Left renal pelvis (tissue), 4 donors: Measurements from ENCODE around the gene AKT3. TPM values are rescaled to one million over a fixed set of nuclear protein-coding genes. Genes with fewer than 3 reads are reported as not detected.

Experiments used
- DNase-seq, 4 donors: peaks; one replicate each; pipeline ENCODE4 v3.0.0-alpha.2; 2013; ENCODE audit warnings: low read depth in 4 of 4, low spot score in 3 of 4
- polyA plus RNA-seq, 4 donors: library from polyadenylated mRNA; unstranded; fragments of 120-200 nt; gene quantifications; one replicate each; pipeline ENCODE4 v1.2.1, GENCODE V29; 2013; ENCODE audit not compliant: insufficient read length in 4 of 4

Gene AKT3
- polyA plus RNA-seq, 4 donors, result 21.8 to 43.4 (median 28.6) TPM

GRCh38 chr1:243564814-243565213 lies 285.2 kb downstream of the AKT3 start:
- DNase-seq, result no peak

GRCh38 chr1:243563732-243564131 lies 286.3 kb downstream of the AKT3 start:
- DNase-seq, result no peak

- no peak for DNase-seq
These were observed 287.6 kb downstream of the AKT3 start for GRCh38 chr1:243562473-243562872.

- DNase-seq, result no peak
These were observed 288.3 kb downstream of the AKT3 start for GRCh38 chr1:243561588-243562319.

- no peak for DNase-seq
These were observed 290.4 kb downstream of the AKT3 start for GRCh38 chr1:243559575-243560162.

- DNase-seq, result no peak
These were observed 291.5 kb downstream of the AKT3 start for GRCh38 chr1:243558576-243558975.

GRCh38 chr1:243557866-243558265 lies 292.2 kb downstream of the AKT3 start:
- no peak for DNase-seq

GRCh38 chr1:243554686-243555085 lies 295.4 kb downstream of the AKT3 start:
- DNase-seq, result no peak

- DNase-seq, result no peak
These were observed 297.0 kb downstream of the AKT3 start for GRCh38 chr1:243553090-243553489.

- DNase-seq, result no peak
These were observed 299.8 kb downstream of the AKT3 start for GRCh38 chr1:243550276-243550675.

- no peak for DNase-seq
These were observed 300.3 kb downstream of the AKT3 start for GRCh38 chr1:243549791-243550190.

GRCh38 chr1:243549108-243549507 lies 300.9 kb downstream of the AKT3 start:
- DNase-seq, result no peak

GRCh38 chr1:243548516-243548915 lies 301.5 kb downstream of the AKT3 start:
- DNase-seq, result no peak

GRCh38 chr1:243547891-243548290 lies 302.2 kb downstream of the AKT3 start:
- no peak for DNase-seq

- no peak for DNase-seq
These were observed 303.6 kb downstream of the AKT3 start for GRCh38 chr1:243546457-243546856.

GRCh38 chr1:243543501-243543900 lies 306.5 kb downstream of the AKT3 start:
- DNase-seq, result no peak

- no peak for DNase-seq
These were observed 307.2 kb downstream of the AKT3 start for GRCh38 chr1:243542739-243543415.

GRCh38 chr1:243539636-243540035 lies 310.4 kb downstream of the AKT3 start:
- no peak for DNase-seq

GRCh38 chr1:243535014-243535413 lies 315.0 kb downstream of the AKT3 start:
- DNase-seq, result no peak

GRCh38 chr1:243529512-243529911 lies 320.5 kb downstream of the AKT3 start:
- DNase-seq, result no peak

- DNase-seq, result no peak
These were observed 321.5 kb downstream of the AKT3 start for GRCh38 chr1:243528459-243529121.
